ENCODE results near the gene TBC1D20. TPM values are rescaled to one million over a fixed set of nuclear protein-coding genes. Genes with fewer than 3 reads are reported as not detected.
A peak's percentile ranks its signal among the peaks of the same experiment; 100 is the strongest.

Gene TBC1D20
- total RNA-seq, 4 donors from 2014 or later = 34.9 to 47.7 (median 41.7) TPM

DNA sequence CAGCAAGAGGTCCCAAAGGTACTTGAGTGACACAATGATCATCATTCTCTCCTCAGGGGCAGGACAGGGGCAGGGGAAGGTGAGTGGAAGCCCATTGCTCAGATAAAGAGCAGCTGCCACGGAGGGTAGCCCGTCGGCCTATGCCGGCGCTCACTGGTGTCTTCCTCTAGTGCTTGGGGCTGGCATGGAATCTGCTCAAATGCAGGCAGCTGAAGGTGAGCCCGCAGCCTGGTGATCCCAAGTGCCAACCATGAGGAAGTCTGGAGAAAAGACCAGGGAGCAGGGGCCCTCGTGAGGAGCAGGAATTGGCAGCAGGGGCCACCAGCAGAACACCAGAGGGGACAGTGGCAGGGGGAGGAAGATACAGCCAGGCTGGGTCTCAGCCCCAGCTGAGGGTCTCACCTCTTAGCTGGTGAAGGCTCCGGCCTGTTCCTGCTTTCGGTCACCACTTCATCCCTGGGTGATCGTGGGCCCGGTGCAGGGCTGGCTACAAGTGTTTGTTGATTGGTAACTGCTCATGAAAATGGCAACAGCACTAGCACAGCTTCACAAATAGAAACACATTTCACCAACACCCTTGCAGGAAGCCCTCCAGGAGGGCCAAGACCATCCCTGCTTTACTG lies 29.5 kb downstream of the TBC1D20 start:
- no peaks in the 10 kb centered on the region for H3K9me3 ChIP-seq
- H3K27ac ChIP-seq (replicated peaks in 1 of 4) = no peak overlapping the region
- H3K36me3 ChIP-seq = peaks cover 42 to 94% (median 88%) of the 10 kb centered on the region in 4 donors
- peaks cover 0 to 10% (median under 1%) of the 10 kb centered on the region in 4 donors for H3K4me1 ChIP-seq
- intact Hi-C loops (cut with DNase I) = no loop called here
- WGBS = 86% methylated on average over 7 of the region's 11 CpGs
- no peak for DNase-seq (ENCODE audit: extremely low spot score)
- no peak overlapping the region for H3K4me3 ChIP-seq
- H3K27me3 ChIP-seq = no peaks in the 10 kb centered on the region
- TF ChIP-seq EP300 (IDR thresholded peaks at IDR 0.05) = no peak
- TF ChIP-seq, protein P1, sequence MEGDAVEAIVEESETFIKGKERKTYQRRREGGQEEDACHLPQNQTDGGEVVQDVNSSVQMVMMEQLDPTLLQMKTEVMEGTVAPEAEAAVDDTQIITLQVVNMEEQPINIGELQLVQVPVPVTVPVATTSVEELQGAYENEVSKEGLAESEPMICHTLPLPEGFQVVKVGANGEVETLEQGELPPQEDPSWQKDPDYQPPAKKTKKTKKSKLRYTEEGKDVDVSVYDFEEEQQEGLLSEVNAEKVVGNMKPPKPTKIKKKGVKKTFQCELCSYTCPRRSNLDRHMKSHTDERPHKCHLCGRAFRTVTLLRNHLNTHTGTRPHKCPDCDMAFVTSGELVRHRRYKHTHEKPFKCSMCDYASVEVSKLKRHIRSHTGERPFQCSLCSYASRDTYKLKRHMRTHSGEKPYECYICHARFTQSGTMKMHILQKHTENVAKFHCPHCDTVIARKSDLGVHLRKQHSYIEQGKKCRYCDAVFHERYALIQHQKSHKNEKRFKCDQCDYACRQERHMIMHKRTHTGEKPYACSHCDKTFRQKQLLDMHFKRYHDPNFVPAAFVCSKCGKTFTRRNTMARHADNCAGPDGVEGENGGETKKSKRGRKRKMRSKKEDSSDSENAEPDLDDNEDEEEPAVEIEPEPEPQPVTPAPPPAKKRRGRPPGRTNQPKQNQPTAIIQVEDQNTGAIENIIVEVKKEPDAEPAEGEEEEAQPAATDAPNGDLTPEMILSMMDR (IDR thresholded peaks at IDR 0.05) = no peak
- no peak for TF ChIP-seq POLR2A (IDR thresholded peaks at IDR 0.05; ENCODE audit: low read depth)
- TF ChIP-seq POLR2AphosphoS5 (IDR thresholded peaks at IDR 0.05) = no peak

DNA sequence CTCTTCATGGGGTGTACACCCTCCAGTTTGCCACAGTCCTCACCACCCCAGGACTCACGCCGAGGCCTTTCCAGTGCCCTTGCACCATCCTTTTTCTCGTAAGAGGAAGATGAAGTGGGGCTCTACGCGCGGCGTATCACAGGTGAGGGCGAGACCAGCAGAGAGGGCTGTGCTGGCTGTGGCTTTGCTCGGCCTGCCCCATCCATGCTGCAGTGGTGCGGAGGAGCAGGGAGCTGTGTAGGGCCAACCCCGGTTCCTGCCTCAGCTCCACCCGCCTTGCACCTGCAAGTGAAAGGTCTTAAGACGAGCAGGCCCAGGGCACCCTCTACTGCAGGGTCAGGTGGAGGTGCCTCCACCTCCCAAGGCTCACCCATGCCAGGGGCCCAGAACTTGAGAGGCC lies 30.1 kb downstream of the TBC1D20 start:
- DNase-seq (ENCODE audit: extremely low spot score) = no peak
- intact Hi-C loops (cut with DNase I) = no loop called here
- TF ChIP-seq POLR2AphosphoS5 (IDR thresholded peaks at IDR 0.05) (no peak), POLR2A (IDR thresholded peaks at IDR 0.05; ENCODE audit: low read depth) (no peak), EP300 (IDR thresholded peaks at IDR 0.05) (no peak)
- TF ChIP-seq, protein P1 (IDR thresholded peaks at IDR 0.05) = no peak
- 86% methylated on average over 13 of the region's 13 CpGs for WGBS
- no peak overlapping the region for H3K27ac ChIP-seq (replicated peaks in 1 of 4)
- H3K27me3 ChIP-seq = no peaks in the 10 kb centered on the region
- H3K4me3 ChIP-seq = no peak overlapping the region
- H3K36me3 ChIP-seq = peaks cover 39 to 94% (median 88%) of the 10 kb centered on the region in 4 donors
- H3K9me3 ChIP-seq = no peaks in the 10 kb centered on the region
- H3K4me1 ChIP-seq = peaks cover 0 to 10% (median 0%) of the 10 kb centered on the region in 4 donors

DNA sequence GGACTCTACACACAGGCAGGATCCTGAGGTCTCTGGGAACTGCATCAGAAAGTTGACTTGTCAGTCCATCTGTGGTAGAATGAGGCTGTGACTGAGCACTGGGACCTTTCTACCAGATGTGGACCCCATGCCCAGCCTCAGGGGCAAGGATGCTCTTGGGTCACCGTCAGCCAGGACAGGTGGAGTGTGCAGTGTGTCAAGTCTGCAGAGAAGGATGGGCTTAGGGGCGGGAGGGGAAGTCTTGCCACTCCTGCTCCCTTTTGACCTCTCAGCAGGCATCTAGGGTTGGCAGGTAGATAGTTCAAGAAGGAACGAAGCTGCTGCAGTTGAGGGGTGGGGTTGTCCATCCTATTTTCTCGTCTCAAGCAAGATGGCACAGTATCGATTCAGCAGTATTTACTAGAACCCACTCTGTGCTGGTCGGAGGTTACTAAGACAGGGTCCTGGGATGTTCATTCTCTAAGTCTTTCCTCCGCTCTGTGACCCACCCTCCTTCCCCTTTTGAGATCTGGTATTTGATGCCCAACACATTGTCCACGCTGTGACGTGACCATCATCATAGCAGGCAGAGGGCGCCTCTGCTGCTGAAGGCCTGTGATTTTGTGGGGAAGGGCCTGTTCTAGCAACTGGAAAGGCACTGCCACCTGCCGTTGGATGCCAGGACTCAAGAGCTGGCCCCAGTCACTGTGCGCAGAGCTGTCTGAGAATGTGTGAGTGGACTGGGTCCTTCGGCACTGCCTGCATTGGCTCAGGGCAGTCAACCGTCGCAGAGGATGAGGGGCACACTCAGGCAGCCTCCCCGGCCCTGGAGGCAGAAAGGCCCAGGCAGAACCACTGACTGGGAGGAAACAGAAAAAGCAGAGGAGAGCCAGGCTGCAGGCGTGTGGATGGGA lies 31.1 kb downstream of the TBC1D20 start:
- Histone ChIP-seq H3K4me3 (no peak overlapping the region), H3K27ac (replicated peaks in 1 of 4) (no peak overlapping the region), H3K9me3 (no peaks in the 10 kb centered on the region), H3K36me3 (peaks cover 31 to 90% (median 84%) of the 10 kb centered on the region in 4 donors), H3K27me3 (no peaks in the 10 kb centered on the region), H3K4me1 (peaks cover 0 to 10% (median 0%) of the 10 kb centered on the region in 4 donors)
- intact Hi-C loops (cut with DNase I) = no loop called here
- DNase-seq (ENCODE audit: extremely low spot score) = no peak
- 73% methylated on average over 13 of the region's 17 CpGs for WGBS
- TF ChIP-seq POLR2A (IDR thresholded peaks at IDR 0.05; ENCODE audit: low read depth) (no peak), POLR2AphosphoS5 (IDR thresholded peaks at IDR 0.05) (no peak), EP300 (IDR thresholded peaks at IDR 0.05) (no peak)
- TF ChIP-seq, protein P1 (IDR thresholded peaks at IDR 0.05) = peak; percentile 29 to 40 (median 37)

DNA sequence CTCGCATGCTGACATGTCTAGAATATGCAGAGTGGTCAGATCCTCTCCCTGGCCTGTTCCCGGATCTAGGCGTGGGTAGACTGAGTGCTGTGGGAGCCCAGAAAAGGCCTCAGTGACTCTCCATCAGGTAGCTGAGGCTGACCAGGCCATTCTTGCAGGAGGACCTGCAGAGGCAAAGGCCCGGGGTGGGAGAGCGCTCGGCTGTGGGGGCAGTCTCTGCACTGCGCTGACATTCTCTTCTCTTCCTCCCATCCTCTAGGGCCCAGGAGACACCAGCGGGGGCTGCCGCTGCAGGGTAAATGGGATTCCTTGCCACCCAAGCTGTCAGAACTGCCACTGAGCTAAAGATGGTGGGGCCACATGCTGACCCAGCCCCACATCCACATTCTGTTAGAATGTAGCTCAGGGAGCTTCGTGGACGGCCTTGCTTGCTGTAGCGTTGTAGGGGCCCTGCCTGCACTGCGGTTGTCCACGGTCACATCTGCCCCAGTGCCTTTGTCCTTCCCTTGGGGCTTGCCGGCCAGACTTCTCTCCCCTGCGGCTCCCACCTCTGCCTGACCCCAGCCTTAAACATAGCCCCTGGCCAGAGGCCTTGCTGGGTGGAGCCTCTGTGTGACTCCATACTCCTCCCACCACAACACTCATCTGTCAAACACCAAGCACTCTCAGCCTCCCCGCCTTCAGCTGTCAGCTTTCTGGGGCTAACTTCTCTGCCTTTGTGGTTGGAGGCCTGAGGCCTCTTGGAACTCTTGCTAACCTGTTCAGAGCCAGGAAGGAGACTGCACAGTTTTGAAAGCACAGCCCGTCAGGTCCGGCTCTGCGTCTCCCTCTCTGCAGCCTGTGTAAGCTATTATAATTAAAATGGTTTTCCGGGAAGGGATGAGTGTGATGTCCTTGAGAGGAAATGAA lies 32.0 kb downstream of the TBC1D20 start:
- peaks cover 22 to 89% (median 79%) of the 10 kb centered on the region in 4 donors for H3K36me3 ChIP-seq
- 77% methylated on average over 15 of the region's 21 CpGs for WGBS
- no peaks in the 10 kb centered on the region for H3K9me3 ChIP-seq
- no peak overlapping the region for H3K27ac ChIP-seq (replicated peaks in 1 of 4)
- TF ChIP-seq POLR2AphosphoS5 (IDR thresholded peaks at IDR 0.05) = no peak
- no peak for TF ChIP-seq EP300 (IDR thresholded peaks at IDR 0.05)
- TF ChIP-seq POLR2A (IDR thresholded peaks at IDR 0.05; ENCODE audit: low read depth) = no peak
- TF ChIP-seq, protein P1 (IDR thresholded peaks at IDR 0.05) = no peak
- intact Hi-C loops (cut with DNase I) = no loop called here
- DNase-seq (ENCODE audit: extremely low spot score) = no peak
- no peaks in the 10 kb centered on the region for H3K27me3 ChIP-seq
- H3K4me1 ChIP-seq = peaks cover 0 to 10% (median 0%) of the 10 kb centered on the region in 4 donors
- H3K4me3 ChIP-seq = no peak overlapping the region
